KOPT-K1 (cell line): Measurements from ENCODE around the gene SUCLG2.
"Not testable (repeated sequence)": the region's sequence is repeated elsewhere in the genome, so short reads cannot be mapped to it uniquely, and the experiment has no call there.

ENCODE experiments used
- H3K27ac ChIP-seq: fragments of 200-600 bp; sonication (generic); 2 replicates; pipeline ENCODE4 v1.5.1; 2016; ENCODE audit warnings: antibody characterized with exemption, mild to moderate bottlenecking, low read depth, low read length; ENCODE audit not compliant: poor library complexity, severe bottlenecking
- H3K36me3 ChIP-seq: fragments of 200-600 bp; sonication (generic); 2 replicates; pipeline ENCODE4 v1.5.1; 2017; ENCODE audit warnings: antibody characterized with exemption, mild to moderate bottlenecking, low read length, moderate library complexity; ENCODE audit not compliant: insufficient read depth
- H3K9me3 ChIP-seq: fragments of 200-600 bp; sonication (generic); 2 replicates; pipeline ENCODE4 v1.5.1; 2017; ENCODE audit warnings: antibody characterized with exemption, low read length, mild to moderate bottlenecking; ENCODE audit not compliant: insufficient read depth, poor library complexity, severe bottlenecking

The SUCLG2 gene

DNA sequence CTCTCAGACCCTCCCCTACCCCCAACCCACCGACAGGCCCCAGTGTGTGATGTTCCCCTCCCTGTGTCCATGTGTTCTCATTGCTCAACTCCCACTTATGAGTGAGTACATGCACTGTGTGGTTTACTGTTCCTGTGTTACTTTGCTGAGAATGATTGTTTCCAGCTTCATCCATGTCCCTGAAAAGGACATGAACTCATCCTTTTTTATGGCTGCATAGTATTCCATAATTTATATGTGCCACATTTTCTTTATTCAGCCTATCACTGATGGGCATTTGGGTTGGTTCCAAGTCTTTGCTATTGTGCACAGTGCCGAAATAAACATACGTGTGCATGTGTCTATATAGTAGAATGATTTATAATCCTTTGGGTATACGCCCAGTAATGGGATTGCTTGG, 117.2 kb downstream of the SUCLG2 start:
- H3K27ac ChIP-seq, H3K36me3 ChIP-seq: not testable (repeated sequence)
- peaks cover 14% of the 10 kb centered on the region for H3K9me3 ChIP-seq

DNA sequence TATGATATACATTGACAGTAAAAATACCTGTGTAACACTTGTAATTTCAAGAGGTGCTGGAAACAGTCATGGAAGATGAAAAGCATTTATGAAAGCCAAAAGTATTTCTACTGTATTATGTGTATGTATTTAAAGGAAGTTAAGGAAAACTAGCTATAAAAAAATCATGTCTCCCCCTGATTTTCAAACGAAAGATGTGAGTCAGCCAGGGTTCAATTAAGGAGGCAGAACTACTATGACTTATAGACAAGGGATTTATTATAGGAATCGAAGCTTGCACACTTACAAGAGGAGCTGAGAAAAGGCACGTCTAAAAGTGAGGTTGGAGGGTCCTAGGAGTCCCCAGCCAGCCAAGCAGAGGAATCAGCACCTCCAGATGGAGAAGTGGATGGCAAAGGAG, 119.4 kb downstream of the SUCLG2 start:
- Histone ChIP-seq H3K27ac (no peak overlapping the region), H3K36me3 (no peaks in the 10 kb centered on the region), H3K9me3 (peaks cover 10% of the 10 kb centered on the region)

DNA sequence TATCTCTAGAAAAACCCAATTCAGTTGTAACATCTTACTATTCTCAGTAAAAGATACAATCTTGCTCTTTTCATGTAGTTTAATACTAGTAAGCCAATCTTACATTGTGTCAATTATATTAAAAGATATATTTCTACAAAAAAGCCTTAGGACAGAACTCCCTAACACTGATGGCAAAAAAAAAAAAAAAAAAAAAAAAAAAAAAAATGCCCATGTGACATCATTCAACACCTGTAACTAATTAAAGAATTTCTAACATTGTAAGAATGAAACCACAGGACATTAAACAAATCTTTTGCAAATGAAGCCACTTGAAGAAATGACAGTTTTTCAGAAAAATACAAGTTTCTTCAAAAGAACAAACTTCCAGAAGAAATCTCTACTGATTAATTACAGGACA, 119.8 kb downstream of the SUCLG2 start:
- Histone ChIP-seq H3K36me3 (no peaks in the 10 kb centered on the region), H3K27ac (no peak overlapping the region), H3K9me3 (peaks cover 10% of the 10 kb centered on the region)

DNA sequence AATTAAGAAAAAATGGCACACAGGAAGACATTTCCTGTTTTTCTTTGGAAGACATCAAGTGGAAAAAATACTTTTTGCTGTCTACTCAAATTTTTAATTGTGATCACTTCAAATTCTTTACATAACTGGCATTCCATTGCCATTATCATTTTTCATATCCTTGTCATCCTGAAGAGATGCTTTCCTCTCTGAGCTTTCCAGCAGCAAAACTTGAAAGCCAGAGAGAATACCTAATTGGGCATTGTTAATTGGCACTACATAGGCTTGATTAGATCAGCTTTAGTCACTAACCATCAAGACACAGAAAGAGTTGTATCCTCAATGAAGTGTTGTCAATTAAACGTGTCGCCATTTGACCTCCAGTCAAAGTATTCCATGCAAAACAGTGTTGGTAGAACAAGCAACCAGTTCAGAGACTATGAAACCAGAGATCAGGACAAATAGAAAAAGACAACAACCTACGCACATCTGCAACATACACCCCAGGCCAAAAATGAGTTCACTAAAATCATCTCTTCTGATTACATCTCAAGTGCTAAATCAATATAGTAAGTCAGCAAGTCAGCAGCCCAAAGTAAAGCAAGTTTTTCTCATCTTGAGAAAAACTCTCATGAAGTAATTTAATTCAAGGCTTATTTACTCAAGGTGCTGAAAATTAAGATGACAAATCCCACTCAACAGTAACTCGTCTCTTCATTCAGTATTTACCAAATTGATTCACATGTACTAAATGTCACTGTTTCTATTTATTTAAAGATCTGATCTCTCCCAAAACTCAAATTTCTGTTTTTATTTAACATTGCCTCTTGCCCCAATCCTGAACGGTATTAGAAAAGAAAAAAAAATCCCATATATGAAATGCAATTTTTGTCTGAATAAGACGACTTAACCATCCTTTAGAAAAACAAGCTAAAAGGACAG, 123.0 kb downstream of the SUCLG2 start:
- Histone ChIP-seq H3K36me3 (no peaks in the 10 kb centered on the region; the same call in 1 of the 2 replicates), H3K27ac (no peak overlapping the region), H3K9me3 (no peaks in the 10 kb centered on the region)

DNA sequence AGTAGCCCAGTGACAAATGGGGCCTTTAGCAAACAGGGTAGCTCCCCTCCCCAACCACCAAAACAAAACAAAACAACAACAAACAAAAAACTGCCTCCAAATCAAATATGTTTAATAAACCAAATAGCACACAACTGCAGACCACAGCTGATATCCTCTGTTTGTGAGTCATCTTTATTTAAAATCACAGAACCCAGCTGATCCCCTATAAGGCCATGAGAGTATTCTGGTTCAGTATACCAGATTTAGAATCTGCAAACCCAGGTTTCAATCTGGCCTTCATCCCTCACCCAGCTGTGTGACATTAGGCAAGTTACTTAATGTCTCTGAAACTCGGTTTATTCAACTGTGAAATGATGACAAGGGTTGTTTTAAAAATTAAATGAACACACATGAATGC, 124.5 kb downstream of the SUCLG2 start:
- Histone ChIP-seq H3K36me3 (no peaks in the 10 kb centered on the region; the same call in 1 of the 2 replicates), H3K9me3 (no peaks in the 10 kb centered on the region), H3K27ac (no peak overlapping the region)

DNA sequence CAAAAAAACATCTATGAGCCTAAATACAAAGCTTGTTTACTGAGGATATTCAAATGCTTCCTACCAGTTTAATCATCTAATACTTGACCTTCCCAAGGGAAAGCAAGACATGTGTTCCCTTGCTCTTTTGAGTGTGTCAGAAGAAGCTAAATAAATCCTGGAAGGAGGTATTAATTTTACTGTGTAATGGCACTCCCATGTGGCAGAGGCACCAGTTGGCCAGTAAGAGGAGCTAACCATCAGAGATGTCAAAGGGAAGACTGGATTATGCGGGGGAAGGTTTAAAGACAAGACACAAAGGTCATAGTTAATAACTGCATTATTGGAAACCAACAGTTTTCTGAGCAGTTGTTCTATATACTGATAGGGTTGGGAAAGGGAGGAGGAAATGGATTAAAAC, 125.1 kb downstream of the SUCLG2 start:
- Histone ChIP-seq H3K9me3 (no peaks in the 10 kb centered on the region), H3K27ac (no peak overlapping the region), H3K36me3 (no peaks in the 10 kb centered on the region; the same call in 1 of the 2 replicates)

DNA sequence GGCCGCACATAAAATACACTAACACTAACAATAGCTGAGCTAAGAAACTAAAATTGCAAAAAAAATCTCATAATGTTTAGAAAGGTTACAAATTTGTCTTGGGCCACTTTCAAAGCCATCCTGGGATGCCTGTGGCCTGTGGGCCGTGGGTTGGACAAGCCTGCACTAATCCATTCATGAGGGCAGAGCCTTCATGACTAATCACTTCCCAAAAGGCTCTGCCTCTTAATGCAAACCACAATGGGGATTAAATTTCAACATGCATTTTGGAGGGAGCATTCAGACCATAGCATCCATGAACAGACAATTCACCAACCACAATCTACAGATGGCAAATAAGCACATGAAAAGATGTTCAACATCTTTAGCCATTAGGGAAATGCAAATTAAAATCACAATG, 128.2 kb downstream of the SUCLG2 start:
- no peaks in the 10 kb centered on the region; the same call in 1 of the 2 replicates for H3K36me3 ChIP-seq
- H3K27ac ChIP-seq, result no peak overlapping the region
- no peaks in the 10 kb centered on the region for H3K9me3 ChIP-seq

DNA sequence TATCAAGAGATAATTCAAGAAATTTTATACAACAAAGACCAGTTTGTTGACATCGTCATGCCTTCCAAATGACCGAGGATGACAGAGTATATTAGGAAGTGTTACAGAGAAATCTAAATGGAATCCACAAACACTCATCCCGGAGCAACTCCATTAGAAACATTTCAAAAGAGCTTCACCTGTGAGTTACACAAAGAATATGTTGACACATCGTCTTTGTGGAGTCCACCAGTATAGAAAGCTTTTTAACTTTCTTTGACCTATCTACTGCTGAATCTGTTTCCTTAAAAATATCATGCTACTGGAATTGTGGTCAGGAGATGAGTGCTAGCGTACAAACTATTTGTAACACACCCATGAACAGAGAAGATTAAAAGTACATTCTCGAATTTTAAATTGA, 130.4 kb downstream of the SUCLG2 start:
- Histone ChIP-seq H3K27ac (no peak overlapping the region), H3K36me3 (peaks cover 4% of the 10 kb centered on the region; the same call in 1 of the 2 replicates)

DNA sequence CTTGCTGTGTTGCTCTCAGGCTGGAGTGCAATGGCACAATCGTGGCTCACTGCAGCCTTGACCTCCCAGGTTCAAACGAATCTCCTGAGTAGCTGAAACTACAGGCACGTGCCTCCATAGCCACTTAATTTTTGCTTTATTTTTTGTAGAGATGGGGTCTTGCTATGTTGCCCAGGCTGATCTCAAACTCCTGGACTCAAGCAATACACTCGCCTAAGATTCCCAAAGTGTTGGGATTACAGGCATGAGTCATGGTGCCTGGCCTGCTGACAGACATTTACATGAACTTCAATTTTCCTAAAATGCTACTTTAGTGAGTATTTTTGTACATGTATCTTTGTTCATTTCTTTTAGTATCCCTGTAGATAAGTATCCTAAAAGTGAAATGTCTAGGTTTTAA, 132.3 kb downstream of the SUCLG2 start:
- H3K9me3 ChIP-seq, result no peaks in the 10 kb centered on the region
- no peak overlapping the region for H3K27ac ChIP-seq
- peaks cover 7% of the 10 kb centered on the region; the same call in 1 of the 2 replicates for H3K36me3 ChIP-seq

More for the DNA sequence above, 130.4 kb downstream of the SUCLG2 start:
- H3K9me3 ChIP-seq, result no peaks in the 10 kb centered on the region

DNA sequence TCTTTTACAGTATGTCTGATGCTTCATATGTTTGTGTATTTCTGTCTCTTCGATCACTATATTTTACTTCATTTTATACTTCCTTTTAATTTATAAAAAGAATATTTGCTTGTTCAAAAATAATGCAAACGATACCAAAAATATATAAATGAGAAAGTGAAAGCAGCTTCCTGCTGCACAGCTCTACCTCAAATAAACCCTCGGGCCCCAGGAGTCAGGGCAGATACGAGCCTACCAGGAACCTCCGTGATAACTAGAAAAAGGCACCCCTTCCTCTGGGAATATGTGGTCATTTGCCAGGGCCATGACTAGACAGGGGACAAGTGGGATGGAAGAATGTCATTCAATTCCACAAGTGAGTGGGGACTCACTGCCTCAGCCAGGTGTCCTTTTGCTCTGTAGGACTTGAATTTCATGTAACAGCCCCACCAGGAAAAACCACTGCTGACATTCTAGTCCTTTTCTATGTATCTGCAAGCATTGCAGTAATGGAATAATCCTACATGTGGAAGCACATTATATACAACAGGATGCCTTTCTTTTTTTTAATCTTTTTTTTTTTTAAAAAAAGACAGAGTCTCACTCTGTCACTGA, 133.3 kb downstream of the SUCLG2 start:
- no peak overlapping the region for H3K27ac ChIP-seq
- peaks cover 7% of the 10 kb centered on the region; the same call in 1 of the 2 replicates for H3K36me3 ChIP-seq
- no peaks in the 10 kb centered on the region for H3K9me3 ChIP-seq

DNA sequence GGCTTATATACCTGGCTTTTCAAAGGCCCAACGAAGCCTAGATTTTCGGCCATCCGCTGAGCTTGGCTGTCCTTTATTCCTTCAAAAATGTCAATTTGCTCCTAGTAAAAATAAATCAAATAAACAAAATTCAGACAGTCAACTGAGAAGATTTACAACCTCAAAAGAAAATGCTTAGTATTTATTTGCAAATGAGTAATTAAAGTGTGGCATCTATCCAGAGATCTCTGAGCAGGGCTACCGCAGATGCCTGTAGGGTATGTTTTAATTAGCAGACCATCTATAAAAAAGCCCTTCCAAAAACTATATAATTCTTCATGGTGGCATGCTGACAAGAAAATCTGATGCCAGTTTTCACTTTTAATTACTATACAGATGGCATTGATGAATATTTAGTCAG, 136.2 kb downstream of the SUCLG2 start:
- H3K27ac ChIP-seq, result no peak overlapping the region
- H3K36me3 ChIP-seq, result peaks cover 18% of the 10 kb centered on the region; the same call in 1 of the 2 replicates
- no peaks in the 10 kb centered on the region for H3K9me3 ChIP-seq

DNA sequence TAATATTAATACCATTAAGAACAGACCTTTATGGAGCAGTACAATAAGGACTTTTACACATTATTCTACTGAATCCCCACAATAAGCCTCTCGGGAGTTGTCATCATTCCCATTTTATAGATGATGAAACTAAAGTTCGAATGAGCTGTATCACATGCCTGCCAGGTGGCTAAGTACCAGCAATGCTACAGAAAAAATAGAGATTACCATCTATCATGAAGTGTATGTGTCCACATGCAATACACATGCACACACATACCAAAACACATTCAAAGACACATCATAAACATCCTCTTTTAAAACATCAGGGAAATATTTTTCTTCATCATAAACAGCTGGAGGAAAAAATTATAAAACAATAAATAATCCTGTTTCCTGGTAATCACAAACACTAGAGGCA, 136.6 kb downstream of the SUCLG2 start:
- no peak overlapping the region for H3K27ac ChIP-seq
- peaks cover 18% of the 10 kb centered on the region; the same call in 1 of the 2 replicates for H3K36me3 ChIP-seq
- H3K9me3 ChIP-seq, result no peaks in the 10 kb centered on the region

DNA sequence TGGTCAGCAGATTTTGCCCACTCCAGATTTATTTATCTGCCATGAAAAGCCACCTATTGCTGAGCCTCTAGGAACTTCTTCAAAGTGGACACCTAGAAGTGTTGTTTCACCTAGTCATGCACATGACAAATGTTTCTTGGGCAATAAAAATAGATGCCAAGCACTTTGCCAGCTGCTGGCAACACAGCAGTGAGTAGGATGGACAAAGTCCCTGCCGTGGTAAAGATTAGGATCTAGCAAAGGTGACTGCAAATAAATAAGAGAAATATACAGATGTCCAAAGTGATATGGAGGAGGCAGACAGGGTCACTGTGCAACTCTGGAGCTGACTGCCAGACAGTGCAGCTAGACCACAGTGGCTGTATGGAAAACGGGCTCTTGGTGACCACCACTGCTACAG, 137.9 kb downstream of the SUCLG2 start:
- Histone ChIP-seq H3K9me3 (no peaks in the 10 kb centered on the region), H3K36me3 (peaks cover 18% of the 10 kb centered on the region; the same call in 1 of the 2 replicates), H3K27ac (no peak overlapping the region)

DNA sequence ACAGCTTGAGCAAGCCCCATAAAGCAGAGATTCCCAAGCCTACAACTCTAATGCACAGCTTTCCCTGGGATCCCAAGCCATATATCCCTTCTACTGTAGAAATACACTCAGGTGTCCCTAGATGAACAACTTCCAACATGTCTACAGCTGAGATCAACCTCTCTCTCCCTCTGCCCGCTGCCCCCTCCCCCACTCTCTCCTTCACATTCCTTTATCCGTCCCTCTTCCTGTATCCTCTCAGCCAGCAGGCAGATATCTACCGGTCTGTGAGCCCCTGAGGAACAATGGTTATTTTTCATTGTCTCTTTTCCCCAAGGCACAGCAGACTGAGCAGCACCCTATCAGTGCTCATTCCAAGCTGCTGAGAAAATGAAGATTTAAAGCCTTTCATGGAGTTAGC, 138.6 kb downstream of the SUCLG2 start:
- no peaks in the 10 kb centered on the region for H3K9me3 ChIP-seq
- H3K27ac ChIP-seq, result no peak overlapping the region
- peaks cover 18% of the 10 kb centered on the region; the same call in 1 of the 2 replicates for H3K36me3 ChIP-seq

DNA sequence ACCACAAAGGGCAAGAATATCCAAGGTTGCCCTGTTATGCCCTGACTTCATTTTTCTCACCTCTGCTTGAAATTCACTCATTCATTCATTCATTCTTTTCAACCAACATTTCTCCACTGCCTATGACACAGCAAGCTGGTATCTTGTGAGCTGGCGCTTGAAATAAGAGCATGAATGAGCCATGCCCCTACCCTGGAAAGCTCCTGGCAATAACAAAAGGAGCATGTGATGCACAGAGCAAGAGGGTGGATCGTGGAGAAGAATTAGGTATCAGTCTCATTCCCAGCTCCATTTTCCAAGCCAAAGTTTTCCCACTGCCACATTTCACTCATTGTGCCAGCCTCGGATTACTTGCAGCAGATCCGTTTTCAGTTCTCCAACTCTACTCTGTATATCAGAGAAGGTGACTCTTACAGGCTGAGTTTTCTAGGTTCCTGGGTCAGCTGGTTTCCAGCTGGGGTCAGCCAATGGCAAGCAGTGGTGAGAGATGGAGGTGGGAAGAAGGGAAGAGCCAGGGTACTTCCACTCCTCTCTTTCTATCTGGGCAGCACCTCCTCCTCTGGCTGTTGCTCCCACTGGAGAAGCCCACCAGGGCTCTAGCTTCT, 144.8 kb downstream of the SUCLG2 start:
- Histone ChIP-seq H3K36me3 (peaks cover 8% of the 10 kb centered on the region; the same call in 1 of the 2 replicates), H3K9me3 (no peaks in the 10 kb centered on the region), H3K27ac (no peak overlapping the region)
